GM12878 (cell line): ENCODE data around the gene MROH8. TPM values are rescaled to one million over a fixed set of nuclear protein-coding genes. Genes with fewer than 3 reads are reported as not detected.

ENCODE experiments used
- ATAC-seq: fragments of 200-7000 bp; cut with Tn5 transposase; 3 replicates; pipeline ENCODE4 v1.9.1; 2020; ENCODE audit warnings: mild to moderate bottlenecking, moderate library complexity
- BruUV-seq: library from RNA; stranded (reverse); fragments of 400-500 nt; replicated peaks from 2 replicates; lab custom pipeline; 2021; lab: Mats Ljungman, UMichigan
- CTCF ChIA-PET: fragments of 300-600 bp; sonication (Branson Sonifier 250); formaldehyde crosslinking; extraction: SDS; loops from one replicate; lab custom pipeline; 2021; ENCODE audit warnings: inconsistent platforms; lab: Yijun Ruan, JAX
- POLR2A ChIA-PET: fragments of 350-600 bp; formaldehyde crosslinking; extraction: SDS; loops from one replicate; lab custom pipeline; 2021; ENCODE audit warnings: inconsistent platforms; lab: Charles Lee
- RAD21 ChIA-PET: fragments of 300-600 bp; sonication (Branson Sonifier 250); formaldehyde crosslinking; loops from one replicate; lab custom pipeline; 2023; ENCODE audit warnings: antibody characterized with exemption; ENCODE audit not compliant: unreplicated experiment; lab: Charles Lee
- SMC1A ChIA-PET: fragments of 300-600 bp; sonication (Branson Sonifier 250); formaldehyde crosslinking; loops from one replicate; lab custom pipeline; 2023; ENCODE audit not compliant: unreplicated experiment, uncharacterized antibody; lab: Charles Lee
- DNase-seq: peaks from one replicate; pipeline ENCODE4 v3.0.0-alpha.2; 2011; ENCODE audit warnings: low read depth, low spot score
- FAIRE-seq: peaks from 3 replicates; lab custom pipeline; 2011; peaks lifted over from hg19 to GRCh38; lab: Jason Lieb, UNC
- H2AFZ ChIP-seq: 2 replicates; pipeline ENCODE4 v1.6.0; 2011; ENCODE audit warnings: low read depth, low read length, control low read depth; ENCODE audit not compliant: control insufficient read depth
- H3K27ac ChIP-seq: 2 replicates; pipeline ENCODE4 v1.5.1; 2011; ENCODE audit warnings: control low read depth; ENCODE audit not compliant: control insufficient read depth, insufficient read depth
- H3K27me3 ChIP-seq, 2 experiments: replicated peaks in 1 of 2; 2 replicates each; pipeline versions ENCODE4 v1.6.0 to v1.6.1; 2011; ENCODE audit warnings: low read length in 1 of 2; ENCODE audit not compliant: control insufficient read depth in 2 of 2, insufficient read depth in 2 of 2
- H3K36me3 ChIP-seq, 2 experiments: 2 replicates each; pipeline ENCODE4 v1.5.1; 2011; ENCODE audit warnings: low read length in 1 of 2; ENCODE audit not compliant: control insufficient read depth in 2 of 2, insufficient read depth in 2 of 2
- H3K4me1 ChIP-seq: 2 replicates; pipeline ENCODE4 v1.6.1; 2011; ENCODE audit warnings: mild to moderate bottlenecking, low read length, moderate library complexity, mixed read lengths; ENCODE audit not compliant: control insufficient read depth, insufficient read depth
- H3K4me2 ChIP-seq: 2 replicates; pipeline ENCODE4 v1.6.0; 2011; ENCODE audit warnings: control low read depth; ENCODE audit not compliant: control insufficient read depth, insufficient read depth
- H3K4me3 ChIP-seq: fragments of 200-600 bp; sonication (generic); 2 replicates; pipeline ENCODE4 v1.5.1; 2016
- H3K79me2 ChIP-seq: 2 replicates; pipeline ENCODE4 v1.6.0; 2011; ENCODE audit warnings: low read length; ENCODE audit not compliant: control insufficient read depth, insufficient read depth
- H3K9ac ChIP-seq: 2 replicates; pipeline ENCODE4 v1.8.0; 2011; ENCODE audit warnings: low read length, control low read depth, mixed read lengths; ENCODE audit not compliant: control insufficient read depth, insufficient read depth
- H3K9me3 ChIP-seq: replicated peaks from 3 replicates; pipeline ENCODE4 v1.5.1; 2011; ENCODE audit warnings: mild to moderate bottlenecking, low read length; ENCODE audit not compliant: control insufficient read depth, insufficient read depth
- H4K20me1 ChIP-seq: 2 replicates; pipeline ENCODE4 v1.6.0; 2011; ENCODE audit not compliant: control insufficient read depth, insufficient read depth
- CHD2 ChIP-seq: IDR thresholded peaks from 2 replicates; pipeline ENCODE4 v1.6.1; 2011; ENCODE audit warnings: low read depth, low read length, improper control_type of control experiment, borderline replicate concordance
- ESRRA ChIP-seq: IDR thresholded peaks from 2 replicates; pipeline ENCODE4 v1.6.1; 2012; ENCODE audit warnings: mild to moderate bottlenecking, low read length, improper control_type of control experiment
- IRF5 ChIP-seq: fragments of 450-650 bp; IDR thresholded peaks from 2 replicates; pipeline ENCODE4 v1.6.1; 2017; ENCODE audit warnings: borderline replicate concordance
- MYB ChIP-seq: fragments of 150-350 bp; IDR thresholded peaks from 2 replicates; pipeline ENCODE4 v1.6.1; 2014; ENCODE audit warnings: mild to moderate bottlenecking, low read depth, low read length, borderline replicate concordance
- NFXL1 ChIP-seq: fragments of 450-650 bp; IDR thresholded peaks from 2 replicates; pipeline ENCODE4 v1.6.1; 2017; ENCODE audit warnings: antibody characterized with exemption, mild to moderate bottlenecking, borderline replicate concordance
- RCOR1 ChIP-seq: conservative IDR thresholded peaks from 2 replicates; pipeline ENCODE4 v1.6.1; 2012; ENCODE audit warnings: low read depth, low read length, improper control_type of control experiment
- SMC3 ChIP-seq: IDR thresholded peaks from 2 replicates; pipeline ENCODE4 v1.6.1; 2011; ENCODE audit warnings: low read length, improper control_type of control experiment, borderline replicate concordance
- TBL1XR1 ChIP-seq: IDR thresholded peaks from 2 replicates; pipeline ENCODE4 v1.6.1; 2012; ENCODE audit warnings: low read depth, low read length, improper control_type of control experiment
- USF2 ChIP-seq: IDR thresholded peaks from 2 replicates; pipeline ENCODE4 v1.6.1; 2011; ENCODE audit warnings: low read depth, low read length, improper control_type of control experiment, borderline replicate concordance
- ZNF384 ChIP-seq: IDR thresholded peaks from 2 replicates; pipeline ENCODE4 v1.6.1; 2012; ENCODE audit warnings: low read depth, mild to moderate bottlenecking, low read length, improper control_type of control experiment, borderline replicate concordance
- ZNF592 ChIP-seq: fragments of 450-650 bp; IDR thresholded peaks from 2 replicates; pipeline ENCODE4 v1.6.1; 2017; ENCODE audit warnings: mild to moderate bottlenecking, moderate library complexity
- WGBS: methylation state at CpG from one replicate; pipeline ENCODE4 v1.1.6; 2016; ENCODE audit warnings: low lambda C conversion rate; ENCODE audit not compliant: insufficient replicate concordance, insufficient coverage; ENCODE audit errors: missing lambda C conversion rate; 5-methylcytosine and 5-hydroxymethylcytosine counted together
- in situ Hi-C: fragments of 300-500 bp; cut with MboI; formaldehyde crosslinking; loops from 9 replicates; pipeline ENCODE4 v1.14.3; 2018; ENCODE audit warnings: mixed read lengths
- intact Hi-C: fragments of 100-400 bp; cut with micrococcal nuclease; formaldehyde crosslinking; loops from one replicate; pipeline ENCODE4 v1.14.2; 2022; ENCODE audit not compliant: unreplicated experiment
- polyA plus RNA-seq, 11 experiments: library from polyadenylated mRNA; depleted of rRNA in 4 of 11; unstranded in 6 of 11; stranded (reverse) in 5 of 11; fragments of >200 nt; fragmentation: Nextera tagmentation in 4 of 11; fragmentation: Illumina TruSeq in 1 of 11; extraction: Ambion mirVana in 4 of 11; extraction: Trizol in 1 of 11; gene quantifications; 1 replicate in 1 of 11; 2 replicates in 10 of 11; pipeline versions ENCODE4 v1.2.1 to v1.2.3, GENCODE V29; 2011 to 2016; ENCODE audit warnings: inconsistent platforms in 2 of 11, missing spikeins in 2 of 11, low read depth in 1 of 11
- total RNA-seq, 4 experiments: library from RNA; depleted of rRNA in 3 of 4; stranded (reverse); fragments of >200 nt in 3 of 4; fragmentation: Illumina TruSeq in 1 of 4; extraction: Trizol in 1 of 4; gene quantifications; 2 replicates each; pipeline versions ENCODE4 v1.2.1 to v1.2.3, GENCODE V29; 2013 to 2021

MROH8 gene
- total and polyA plus RNA-seq, 10 of the 15 experiments (the other 5 are each of a cell fraction or from before 2014, with no cell fraction given): 0.16 to 2.8 (median 1.8) TPM

GRCh38 chr20:37226889-37227288, 47.5 kb upstream of the MROH8 start (continued):
- TF ChIP-seq IRF5 (no peak), ESRRA (no peak), USF2 (no peak)

- no peaks in the 10 kb centered on the region for H3K27me3 ChIP-seq
- ATAC-seq (no peak), FAIRE-seq (no peak), DNase-seq (no peak)
- no peaks in the 10 kb centered on the region for H3K4me1 ChIP-seq
- H3K27ac ChIP-seq: no peak overlapping the region
- peaks cover 2% of the 10 kb centered on the region; the same call in 1 of the 2 replicates for H4K20me1 ChIP-seq
- no peaks in the 10 kb centered on the region for H3K79me2 ChIP-seq
- ChIA-PET RAD21 (no interaction called here), SMC1A (interaction anchor here (1.4 kb wide), 1 partner anchor 34 kb away, joined by 4 read pairs; no protein-coding TSS in a partner anchor), CTCF (interaction anchor here (0.7 to 1.2 kb wide), 4 partner anchors 13 to 308 kb away, joined by 3 to 5 read pairs (median 4); partner anchors contain the start of gene RPN2), POLR2A (no interaction called here)
- in situ Hi-C loops: no loop called here
- WGBS: 98% methylated on average over 5 of the region's 5 CpGs
- no TSS peak for BruUV-seq
- H3K4me2 ChIP-seq: no peak overlapping the region
- no peaks in the 10 kb centered on the region for H3K9me3 ChIP-seq
- intact Hi-C loops: no loop called here
- H2AFZ ChIP-seq: no peak overlapping the region
- peaks cover 37 to 48% of the 10 kb centered on the region in 2 experiments for H3K36me3 ChIP-seq
- H3K4me3 ChIP-seq: no peak overlapping the region
- no peak overlapping the region for H3K9ac ChIP-seq
- TF ChIP-seq CHD2 (no peak), ZNF384 (no peak), ZNF592 (no peak), RCOR1 (no peak), TBL1XR1 (no peak), MYB (no peak), SMC3 (no peak), IRF5 (no peak), NFXL1 (no peak)
Measured at GRCh38 chr20:37225146-37225545, 45.8 kb upstream of the MROH8 start.
